T-helper 2 cell (primary cell): ENCODE measurements around the gene EIF5A.

ENCODE experiments used
- DNase-seq, 5 experiments: peaks; one replicate each; pipeline versions ENCODE4 v3.0.0 to v3.0.0-alpha.2; 2012 to 2022

The EIF5A gene

GRCh38 chr17:7357381-7357780 is 50.0 kb downstream of the EIF5A start:
- no peak for DNase-seq

GRCh38 chr17:7361906-7362305 is 54.5 kb downstream of the EIF5A start:
- no peak for DNase-seq
